ENCODE measurements around the gene TAS1R1. TPM values are rescaled to one million over a fixed set of nuclear protein-coding genes. Genes with fewer than 3 reads are reported as not detected.

TAS1R1 gene
- total RNA-seq, 1 donor from 2014 or later = not detected

GRCh38 chr1:6614019-6614928, 59.2 kb downstream of the TAS1R1 start:
- H3K4me3 Mint-ChIP-seq (ENCODE audit: unreplicated experiment) = peak overlapping the region; percentile 68
- peaks cover 3% of the 10 kb centered on the region for H3K36me3 Mint-ChIP-seq (ENCODE audit: low read depth)
- H3K27me3 Mint-ChIP-seq (ENCODE audit: low read depth) = no peaks in the 10 kb centered on the region
- H3K27ac Mint-ChIP-seq (ENCODE audit: unreplicated experiment) = peak overlapping the region; percentile 45
- TF ChIP-seq CTCF (IDR thresholded peaks at IDR 0.05) = no peak
- no peak for DNase-seq (ENCODE audit: low spot score)
- H3K9me3 Mint-ChIP-seq (ENCODE audit: low read depth) = no peaks in the 10 kb centered on the region
- peaks cover 40% of the 10 kb centered on the region for H3K4me1 Mint-ChIP-seq (ENCODE audit: low read depth)

GRCh38 chr1:6614929-6615785, 60.0 kb downstream of the TAS1R1 start:
- no peaks in the 10 kb centered on the region for H3K9me3 Mint-ChIP-seq (ENCODE audit: low read depth)
- no peak for TF ChIP-seq CTCF (IDR thresholded peaks at IDR 0.05)
- H3K4me1 Mint-ChIP-seq (ENCODE audit: low read depth) = peaks cover 31% of the 10 kb centered on the region
- DNase-seq (ENCODE audit: low spot score) = no peak
- H3K4me3 Mint-ChIP-seq (ENCODE audit: unreplicated experiment) = peak overlapping the region; percentile 74
- peak overlapping the region; percentile 86 for H3K27ac Mint-ChIP-seq (ENCODE audit: unreplicated experiment)
- H3K36me3 Mint-ChIP-seq (ENCODE audit: low read depth) = peaks cover 8% of the 10 kb centered on the region
- H3K27me3 Mint-ChIP-seq (ENCODE audit: low read depth) = no peaks in the 10 kb centered on the region

- H3K4me1 Mint-ChIP-seq (ENCODE audit: low read depth) = peaks cover 16% of the 10 kb centered on the region
- no peak for DNase-seq (ENCODE audit: low spot score)
- H3K4me3 Mint-ChIP-seq (ENCODE audit: unreplicated experiment) = no peak overlapping the region
- TF ChIP-seq CTCF (IDR thresholded peaks at IDR 0.05) = no peak
- H3K36me3 Mint-ChIP-seq (ENCODE audit: low read depth) = peaks cover 16% of the 10 kb centered on the region
- no peaks in the 10 kb centered on the region for H3K9me3 Mint-ChIP-seq (ENCODE audit: low read depth)
- no peak overlapping the region for H3K27ac Mint-ChIP-seq (ENCODE audit: unreplicated experiment)
- no peaks in the 10 kb centered on the region for H3K27me3 Mint-ChIP-seq (ENCODE audit: low read depth)
These were observed 63.9 kb downstream of the TAS1R1 start for GRCh38 chr1:6619045-6619444.

- Mint-ChIP-seq H3K4me3 (ENCODE audit: unreplicated experiment) (no peak overlapping the region), H3K36me3 (ENCODE audit: low read depth) (peaks cover 16% of the 10 kb centered on the region), H3K27me3 (ENCODE audit: low read depth) (no peaks in the 10 kb centered on the region), H3K9me3 (ENCODE audit: low read depth) (no peaks in the 10 kb centered on the region), H3K4me1 (ENCODE audit: low read depth) (peaks cover 18% of the 10 kb centered on the region), H3K27ac (ENCODE audit: unreplicated experiment) (peak overlapping the region; percentile 27)
- no peak for TF ChIP-seq CTCF (IDR thresholded peaks at IDR 0.05)
- no peak for DNase-seq (ENCODE audit: low spot score)
These were observed 66.6 kb downstream of the TAS1R1 start for GRCh38 chr1:6621429-6622391.

Data from chondrocyte (in vitro differentiated cells).